Liver (tissue), 9 donors: ENCODE data around the gene SIX1. TPM values are rescaled to one million over a fixed set of nuclear protein-coding genes. Genes with fewer than 3 reads are reported as not detected.

ENCODE experiments used
- DNase-seq: peaks from one replicate; pipeline ENCODE4 v3.0.0-alpha.2; 2017; ENCODE audit warnings: low spot score
- H3K27ac ChIP-seq, 2 donors: one replicate each; pipeline ENCODE4 v1.7.0; 2013; ENCODE audit warnings: inconsistent platforms in 2 of 2, low read length in 2 of 2, control low read depth in 1 of 2, low read depth in 1 of 2, mild to moderate bottlenecking in 1 of 2
- H3K27me3 ChIP-seq, 4 donors: one replicate each; pipeline versions ENCODE4 v1.6.1 to v1.7.0; 2013; ENCODE audit warnings: low read length in 3 of 4, inconsistent platforms in 1 of 4, mild to moderate bottlenecking in 1 of 4, moderate library complexity in 1 of 4; ENCODE audit not compliant: control insufficient read depth in 4 of 4, insufficient read depth in 4 of 4
- H3K36me3 ChIP-seq, 4 donors: one replicate each; pipeline versions ENCODE4 v1.6.1 to v1.7.0; 2013; ENCODE audit warnings: low read length in 3 of 4, mild to moderate bottlenecking in 3 of 4, low read depth in 1 of 4, moderate library complexity in 1 of 4; ENCODE audit not compliant: control insufficient read depth in 4 of 4, insufficient read depth in 3 of 4
- H3K4me1 ChIP-seq, 4 donors: one replicate each; pipeline versions ENCODE4 v1.6.1 to v1.7.0; 2013; ENCODE audit warnings: low read length in 3 of 4, mild to moderate bottlenecking in 3 of 4, moderate library complexity in 1 of 4; ENCODE audit not compliant: control insufficient read depth in 4 of 4, insufficient read depth in 4 of 4
- H3K4me3 ChIP-seq, 3 donors: one replicate each; pipeline versions ENCODE4 v1.6.1 to v1.7.0; 2013; ENCODE audit warnings: low read length in 3 of 3, control low read depth in 1 of 3, low read depth in 1 of 3, mild to moderate bottlenecking in 1 of 3
- H3K9ac ChIP-seq, 2 donors: one replicate each; pipeline ENCODE4 v1.7.0; 2013; ENCODE audit warnings: low read length in 2 of 2, mild to moderate bottlenecking in 2 of 2, moderate library complexity in 2 of 2, control low read depth in 1 of 2, low read depth in 1 of 2
- H3K9me3 ChIP-seq, 4 donors: one replicate each; pipeline versions ENCODE4 v1.6.1 to v1.7.0; 2013; ENCODE audit warnings: low read length in 3 of 4; ENCODE audit not compliant: control insufficient read depth in 4 of 4
- CTCF ChIP-seq: fragments of 150-350 bp; IDR thresholded peaks from 2 replicates; pipeline ENCODE4 v1.5.1; 2017; ENCODE audit warnings: improper control_type of control experiment, low read depth, low read length; ENCODE audit not compliant: missing input control
- EGR1 ChIP-seq, 2 donors: IDR thresholded peaks; 2 replicates each; pipeline ENCODE4 v1.6.1; 2016 to 2018; ENCODE audit warnings: antibody characterized with exemption in 2 of 2, low read depth in 2 of 2
- FOXA1 ChIP-seq: IDR thresholded peaks from 2 replicates; pipeline ENCODE4 v1.6.1; 2016; ENCODE audit warnings: antibody characterized with exemption
- FOXA2 ChIP-seq: IDR thresholded peaks from 2 replicates; pipeline ENCODE4 v1.6.1; 2016; ENCODE audit warnings: antibody characterized with exemption
- GABPA ChIP-seq, 2 donors: IDR thresholded peaks in 1 of 2; conservative IDR thresholded peaks in 1 of 2; 2 replicates each; pipeline ENCODE4 v1.6.1; 2016; ENCODE audit warnings: antibody characterized with exemption in 2 of 2, mild to moderate bottlenecking in 1 of 2, moderate library complexity in 1 of 2
- HNF4A ChIP-seq, 2 donors: conservative IDR thresholded peaks; 2 replicates each; pipeline ENCODE4 v1.6.1; 2016; ENCODE audit warnings: antibody characterized with exemption in 2 of 2, mild to moderate bottlenecking in 2 of 2
- HNF4G ChIP-seq: IDR thresholded peaks from 2 replicates; pipeline ENCODE4 v1.6.1; 2016; ENCODE audit warnings: antibody characterized with exemption
- JUND ChIP-seq, 2 donors: IDR thresholded peaks; 2 replicates each; pipeline ENCODE4 v1.6.1; 2016; ENCODE audit warnings: antibody characterized with exemption in 2 of 2
- NR2F2 ChIP-seq: IDR thresholded peaks from 2 replicates; pipeline ENCODE4 v1.6.1; 2016; ENCODE audit warnings: antibody characterized with exemption
- RAD21 ChIP-seq, 2 donors: IDR thresholded peaks; 2 replicates each; pipeline ENCODE4 v1.6.1; 2016; ENCODE audit warnings: antibody characterized with exemption in 2 of 2, mild to moderate bottlenecking in 2 of 2
- REST ChIP-seq: IDR thresholded peaks from 2 replicates; pipeline ENCODE4 v1.6.1; 2016; ENCODE audit warnings: antibody characterized with exemption, mild to moderate bottlenecking
- RXRA ChIP-seq, 2 donors: IDR thresholded peaks; 2 replicates each; pipeline ENCODE4 v1.6.1; 2017 to 2018; ENCODE audit warnings: antibody characterized with exemption in 2 of 2, mild to moderate bottlenecking in 1 of 2
- SP1 ChIP-seq: IDR thresholded peaks from 2 replicates; pipeline ENCODE4 v1.6.1; 2018; ENCODE audit warnings: antibody characterized with exemption, mild to moderate bottlenecking
- YY1 ChIP-seq: IDR thresholded peaks from 2 replicates; pipeline ENCODE4 v1.6.1; 2016; ENCODE audit warnings: antibody characterized with exemption, mild to moderate bottlenecking
- ZBTB33 ChIP-seq: IDR thresholded peaks from 2 replicates; pipeline ENCODE4 v1.6.1; 2016; ENCODE audit warnings: antibody characterized with exemption
- WGBS: extraction: QIAGEN DNeasy Blood & Tissue Kit; methylation state at CpG from one replicate; pipeline ENCODE4 v1.1.7; 2013; 5-methylcytosine and 5-hydroxymethylcytosine counted together
- polyA plus RNA-seq, 2 donors: library from polyadenylated mRNA; stranded (reverse) in 1 of 2; unstranded in 1 of 2; fragments of 200-250 nt in 1 of 2; fragments of >200 nt in 1 of 2; fragmentation: Nextera tagmentation in 1 of 2; extraction: Ambion mirVana in 1 of 2; gene quantifications; one replicate each; pipeline versions ENCODE4 v1.2.1 to v1.2.3, GENCODE V29; 2013 to 2015
- total RNA-seq, 2 donors: library from RNA; depleted of rRNA; stranded (reverse); fragments of >200 nt; gene quantifications; one replicate each; pipeline ENCODE4 v1.2.3, GENCODE V29; 2014
- donor health status: healthy.
- donor health status: healthy.
- donor health status: healthy.
- donor health status: healthy.
- donor health status: healthy.

Gene SIX1
- total and polyA plus RNA-seq, 4 donors = not detected

GRCh38 chr14:60646226-60646818 lies 3.0 kb downstream of the SIX1 start:
- H3K27me3 ChIP-seq = peaks cover 6 to 46% (median 30%) of the 10 kb centered on the region in 4 donors
- no peak overlapping the region for H3K9ac ChIP-seq
- H3K9me3 ChIP-seq = peaks cover 0 to 4% (median 0%) of the 10 kb centered on the region in 4 donors
- DNase-seq = no peak
- H3K36me3 ChIP-seq = no peaks in the 10 kb centered on the region
- H3K4me1 ChIP-seq = peaks cover 24 to 50% (median 37%) of the 10 kb centered on the region in 4 donors
- 25% methylated on average over 11 of the region's 11 CpGs for WGBS
- H3K27ac ChIP-seq = no peak overlapping the region
- TF ChIP-seq REST = no peak
- TF ChIP-seq ZBTB33 = no peak
- no peak for TF ChIP-seq GABPA (IDR thresholded peaks at IDR 0.05 in 1 of 2, conservative IDR thresholded peaks at IDR 0.05 in 1 of 2)
- TF ChIP-seq EGR1 (IDR thresholded peaks at IDR 0.05; ENCODE audit: low read depth in 2 of 2) = no peak
- TF ChIP-seq NR2F2 = no peak
- no peak for TF ChIP-seq FOXA2
- TF ChIP-seq SP1 = no peak
- no peak for TF ChIP-seq CTCF
- TF ChIP-seq RAD21 (IDR thresholded peaks at IDR 0.05) = no peak
- TF ChIP-seq FOXA1 = no peak
- TF ChIP-seq RXRA (IDR thresholded peaks at IDR 0.05) = no peak
- TF ChIP-seq HNF4G = no peak
- no peak for TF ChIP-seq JUND (IDR thresholded peaks at IDR 0.05)
- TF ChIP-seq HNF4A (conservative IDR thresholded peaks at IDR 0.05) = no peak
- no peak for TF ChIP-seq YY1
- no peak overlapping the region for H3K4me3 ChIP-seq

GRCh38 chr14:60645126-60645741 lies 4.0 kb downstream of the SIX1 start:
- Histone ChIP-seq H3K4me1 (peaks cover 24 to 48% (median 37%) of the 10 kb centered on the region in 4 donors), H3K27ac (no peak overlapping the region), H3K9me3 (peaks cover 0 to 4% (median 0%) of the 10 kb centered on the region in 4 donors), H3K27me3 (peaks cover 8 to 52% (median 30%) of the 10 kb centered on the region in 4 donors), H3K9ac (no peak overlapping the region), H3K4me3 (no peak overlapping the region), H3K36me3 (no peaks in the 10 kb centered on the region)
- DNase-seq = no peak
- 59% methylated on average over 2 of the region's 2 CpGs for WGBS
- TF ChIP-seq RAD21 (IDR thresholded peaks at IDR 0.05) (no peak), CTCF (no peak), ZBTB33 (no peak), NR2F2 (no peak), HNF4G (no peak), HNF4A (conservative IDR thresholded peaks at IDR 0.05) (no peak)
